ENCODE data around the gene DNM2. TPM values are rescaled to one million over a fixed set of nuclear protein-coding genes. Genes with fewer than 3 reads are reported as not detected.
"Not testable (repeated sequence)": the region's sequence is repeated elsewhere in the genome, so short reads cannot be mapped to it uniquely, and the experiment has no call there.

The DNM2 gene
- total RNA-seq, 1 experiment from 2014 or later: 188 TPM

GRCh38 chr19:10756791-10757190 lies 38.9 kb downstream of the DNM2 start:
- Histone ChIP-seq H3K4me2 (no peak overlapping the region), H3K79me2 (ENCODE audit: low read depth) (peaks cover 48% of the 10 kb centered on the region), H3K9me2 (ENCODE audit: insufficient read depth) (no peaks in the 10 kb centered on the region), H3K36me3 (ENCODE audit: low read depth) (peaks cover 6% of the 10 kb centered on the region; the same call in 1 of the 2 replicates), H3K9me3 (ENCODE audit: insufficient read depth, low read depth) (no peaks in the 10 kb centered on the region), H3K27me3 (ENCODE audit: insufficient read depth, low read depth) (no peaks in the 10 kb centered on the region), H3K4me3 (no peak overlapping the region), H2AFZ (no peak overlapping the region), H4K20me1 (ENCODE audit: insufficient read depth) (peaks cover 33% of the 10 kb centered on the region), H3K4me1 (replicated peaks; ENCODE audit: insufficient read depth) (peaks cover 17% of the 10 kb centered on the region), H3K27ac (no peak overlapping the region), H3F3A (ENCODE audit: insufficient read depth, low read depth) (peaks cover 35% of the 10 kb centered on the region)
- TF ChIP-seq CTCF (conservative IDR thresholded peaks at IDR 0.05) (no peak), EZH2 (IDR thresholded peaks at IDR 0.05; ENCODE audit: low read depth) (no peak)
- DNase-seq: no peak
- intact Hi-C loops (cut with micrococcal nuclease; ENCODE audit: unreplicated experiment): no loop called here
- POLR2A ChIA-PET (ENCODE audit: unreplicated experiment): no interaction called here
- CTCF ChIA-PET: no interaction called here
- no TSS peak for BruUV-seq (replicated peaks)

GRCh38 chr19:10758050-10758449 lies 40.2 kb downstream of the DNM2 start:
- intact Hi-C loops (cut with micrococcal nuclease; ENCODE audit: unreplicated experiment); DNase-seq; H3K27me3 ChIP-seq (ENCODE audit: insufficient read depth, low read depth); H3K4me2 ChIP-seq; H3K9me2 ChIP-seq (ENCODE audit: insufficient read depth); H3K4me3 ChIP-seq; H2AFZ ChIP-seq; H3K9me3 ChIP-seq (ENCODE audit: insufficient read depth, low read depth); BruUV-seq (replicated peaks); POLR2A ChIA-PET (ENCODE audit: unreplicated experiment); H3K36me3 ChIP-seq (ENCODE audit: low read depth); H3K27ac ChIP-seq: not testable (repeated sequence)
- Histone ChIP-seq H3K4me1 (replicated peaks; ENCODE audit: insufficient read depth) (peaks cover 30% of the 10 kb centered on the region), H4K20me1 (ENCODE audit: insufficient read depth) (peaks cover 23% of the 10 kb centered on the region), H3K79me2 (ENCODE audit: low read depth) (peaks cover 38% of the 10 kb centered on the region), H3F3A (ENCODE audit: insufficient read depth, low read depth) (peaks cover 44% of the 10 kb centered on the region)
- CTCF ChIA-PET: interaction anchor here (0.7 kb wide), 1 partner anchor 8 kb away, joined by 3 read pairs; no protein-coding TSS in a partner anchor

- Histone ChIP-seq H3K9me3 (ENCODE audit: insufficient read depth, low read depth) (no peaks in the 10 kb centered on the region), H3K27me3 (ENCODE audit: insufficient read depth, low read depth) (no peaks in the 10 kb centered on the region), H3K4me1 (replicated peaks; ENCODE audit: insufficient read depth) (peaks cover 39% of the 10 kb centered on the region), H3K27ac (no peak overlapping the region), H3F3A (ENCODE audit: insufficient read depth, low read depth) (peaks cover 44% of the 10 kb centered on the region), H3K79me2 (ENCODE audit: low read depth) (peaks cover 41% of the 10 kb centered on the region), H3K36me3 (ENCODE audit: low read depth) (peaks cover 6% of the 10 kb centered on the region; the same call in 1 of the 2 replicates), H2AFZ (no peak overlapping the region), H4K20me1 (ENCODE audit: insufficient read depth) (peaks cover 20% of the 10 kb centered on the region), H3K4me2 (no peak overlapping the region), H3K4me3 (no peak overlapping the region), H3K9me2 (ENCODE audit: insufficient read depth) (no peaks in the 10 kb centered on the region)
- TF ChIP-seq EZH2 (IDR thresholded peaks at IDR 0.05; ENCODE audit: low read depth) (no peak), CTCF (conservative IDR thresholded peaks at IDR 0.05) (no peak)
- ChIA-PET POLR2A (ENCODE audit: unreplicated experiment) (no interaction called here), CTCF (interaction anchor here (0.6 kb wide), 1 partner anchor 357 kb away, joined by 3 read pairs; no protein-coding TSS in a partner anchor)
- DNase-seq: no peak
- no TSS peak for BruUV-seq (replicated peaks)
- intact Hi-C loops (cut with micrococcal nuclease; ENCODE audit: unreplicated experiment): no loop called here
These were observed 41.1 kb downstream of the DNM2 start for GRCh38 chr19:10758978-10759377.

Measured in PC-9 (cell line).